ENCODE measurements around the gene NMUR1.
"Not testable (repeated sequence)": the region's sequence is repeated elsewhere in the genome, so short reads cannot be mapped to it uniquely, and the experiment has no call there.

Gene NMUR1

GRCh38 chr2:231573096-231573495 is 42.9 kb upstream of the NMUR1 start:
- Histone ChIP-seq H2AFZ (ENCODE audit: low read depth, low read length, severe bottlenecking) (no peak overlapping the region), H3K9ac (ENCODE audit: low read length) (no peak overlapping the region), H3K4me2 (ENCODE audit: low read depth, low read length, poor library complexity, severe bottlenecking) (no peak overlapping the region), H3K4me3 (ENCODE audit: insufficient read depth, low read length, poor library complexity, severe bottlenecking) (no peak overlapping the region), H4K20me1 (ENCODE audit: low read depth, low read length) (no peaks in the 10 kb centered on the region), H3K36me3 (ENCODE audit: low read length) (no peaks in the 10 kb centered on the region), H3K9me3 (ENCODE audit: insufficient read depth, low read length) (no peaks in the 10 kb centered on the region), H3F3A (ENCODE audit: insufficient read depth) (no peaks in the 10 kb centered on the region), H3K27ac (ENCODE audit: low read depth, low read length) (no peak overlapping the region), H3K27me3 (ENCODE audit: low read length) (no peaks in the 10 kb centered on the region), H3K9me2 (replicated peaks; ENCODE audit: insufficient read depth, low read length) (no peaks in the 10 kb centered on the region), H3K79me2 (ENCODE audit: insufficient read depth, low read length) (no peaks in the 10 kb centered on the region)
- TF ChIP-seq EZH2phosphoT487 (conservative IDR thresholded peaks at IDR 0.05; ENCODE audit: low read length) (no peak), CTCF (IDR thresholded peaks at IDR 0.05; ENCODE audit: insufficient read depth, low read length, poor library complexity, severe bottlenecking) (no peak)

DNA sequence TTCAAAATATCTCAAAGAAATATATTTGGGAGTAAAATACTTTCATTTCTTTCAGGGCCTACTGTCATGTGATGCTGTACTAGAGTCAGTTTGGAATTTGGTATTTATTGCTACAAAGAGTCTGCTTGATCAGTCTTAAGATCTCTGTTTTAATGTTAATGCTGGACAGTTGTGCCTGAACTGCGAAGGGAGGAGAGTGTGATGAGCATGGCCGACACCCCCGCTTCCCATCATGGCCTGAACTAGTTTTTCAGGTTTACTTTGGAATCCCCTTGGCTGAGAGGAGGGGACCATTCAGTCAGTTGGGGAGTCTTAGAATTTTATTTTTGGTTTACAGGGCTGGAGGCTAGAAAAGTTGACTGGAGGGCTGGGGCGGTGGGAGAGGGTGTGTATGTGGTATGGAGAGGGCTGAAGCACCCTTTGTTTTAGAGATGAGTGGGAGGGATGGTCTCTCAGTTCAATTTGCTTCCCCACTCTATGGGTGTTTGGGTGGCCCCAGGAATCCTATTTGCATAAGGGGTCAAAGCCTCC is 41.5 kb upstream of the NMUR1 start:
- H3K36me3 ChIP-seq (ENCODE audit: low read length): no peaks in the 10 kb centered on the region
- H3K27me3 ChIP-seq (ENCODE audit: low read length): no peaks in the 10 kb centered on the region
- no peak overlapping the region for H3K27ac ChIP-seq (ENCODE audit: low read depth, low read length)
- no peak overlapping the region for H3K4me3 ChIP-seq (ENCODE audit: insufficient read depth, low read length, poor library complexity, severe bottlenecking)
- no peaks in the 10 kb centered on the region for H4K20me1 ChIP-seq (ENCODE audit: low read depth, low read length)
- H3K9me3 ChIP-seq (ENCODE audit: insufficient read depth, low read length): no peaks in the 10 kb centered on the region
- H3K79me2 ChIP-seq (ENCODE audit: insufficient read depth, low read length): no peaks in the 10 kb centered on the region
- H3K4me2 ChIP-seq (ENCODE audit: low read depth, low read length, poor library complexity, severe bottlenecking): no peak overlapping the region
- no peaks in the 10 kb centered on the region for H3F3A ChIP-seq (ENCODE audit: insufficient read depth)
- no peak for TF ChIP-seq CTCF (IDR thresholded peaks at IDR 0.05; ENCODE audit: insufficient read depth, low read length, poor library complexity, severe bottlenecking)
- TF ChIP-seq EZH2phosphoT487 (conservative IDR thresholded peaks at IDR 0.05; ENCODE audit: low read length): no peak
- H2AFZ ChIP-seq (ENCODE audit: low read depth, low read length, severe bottlenecking): no peak overlapping the region
- no peaks in the 10 kb centered on the region for H3K9me2 ChIP-seq (replicated peaks; ENCODE audit: insufficient read depth, low read length)
- no peak overlapping the region for H3K9ac ChIP-seq (ENCODE audit: low read length)

GRCh38 chr2:231570915-231571314 is 40.7 kb upstream of the NMUR1 start:
- H3K79me2 ChIP-seq (ENCODE audit: insufficient read depth, low read length); H3K4me3 ChIP-seq (ENCODE audit: insufficient read depth, low read length, poor library complexity, severe bottlenecking); H3K27me3 ChIP-seq (ENCODE audit: low read length); H3K36me3 ChIP-seq (ENCODE audit: low read length); H3K9me2 ChIP-seq (replicated peaks; ENCODE audit: insufficient read depth, low read length); H3K9ac ChIP-seq (ENCODE audit: low read length); H3K27ac ChIP-seq (ENCODE audit: low read depth, low read length); H2AFZ ChIP-seq (ENCODE audit: low read depth, low read length, severe bottlenecking); H4K20me1 ChIP-seq (ENCODE audit: low read depth, low read length); H3K9me3 ChIP-seq (ENCODE audit: insufficient read depth, low read length); H3K4me2 ChIP-seq (ENCODE audit: low read depth, low read length, poor library complexity, severe bottlenecking); H3F3A ChIP-seq (ENCODE audit: insufficient read depth): not testable (repeated sequence)

DNA sequence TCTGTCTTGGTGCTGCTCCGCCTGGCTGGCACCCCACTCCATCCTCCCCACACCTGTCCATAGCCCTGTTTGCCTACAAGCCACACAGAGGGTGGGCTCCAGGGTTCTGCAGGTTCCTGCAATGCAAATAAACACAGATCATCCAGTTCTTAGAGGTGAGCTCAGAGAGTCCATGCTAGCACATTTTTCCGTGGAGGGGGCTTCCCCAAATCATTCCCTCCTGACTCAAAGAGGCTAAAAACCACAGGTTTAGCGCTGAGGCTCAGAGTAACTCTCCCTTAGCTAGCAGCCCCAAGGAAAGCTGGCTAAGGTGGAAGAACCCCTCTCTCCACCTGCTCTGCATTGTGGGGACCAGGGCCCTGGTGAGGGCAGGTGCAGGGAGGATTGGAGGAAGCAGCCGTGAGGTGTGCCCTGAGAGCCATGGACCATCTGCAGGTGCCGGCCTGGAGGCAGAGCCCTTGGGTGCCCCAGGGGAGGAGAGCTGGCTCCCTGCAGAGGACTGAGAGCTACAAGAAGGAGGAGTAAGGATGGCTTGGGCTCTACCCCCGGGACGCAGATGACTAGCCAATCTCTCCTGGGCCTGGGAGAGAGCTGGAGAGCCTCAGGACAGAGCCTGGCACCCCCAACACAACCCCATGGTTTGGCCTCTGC is 38.7 kb upstream of the NMUR1 start:
- H3K4me3 ChIP-seq (ENCODE audit: insufficient read depth, low read length, poor library complexity, severe bottlenecking): no peak overlapping the region
- H3K9me2 ChIP-seq (replicated peaks; ENCODE audit: insufficient read depth, low read length): no peaks in the 10 kb centered on the region
- no peaks in the 10 kb centered on the region for H4K20me1 ChIP-seq (ENCODE audit: low read depth, low read length)
- H3K9ac ChIP-seq (ENCODE audit: low read length): no peak overlapping the region
- H3K27ac ChIP-seq (ENCODE audit: low read depth, low read length): no peak overlapping the region
- H3F3A ChIP-seq (ENCODE audit: insufficient read depth): no peaks in the 10 kb centered on the region
- H3K36me3 ChIP-seq (ENCODE audit: low read length): no peaks in the 10 kb centered on the region
- H3K79me2 ChIP-seq (ENCODE audit: insufficient read depth, low read length): no peaks in the 10 kb centered on the region
- no peaks in the 10 kb centered on the region for H3K27me3 ChIP-seq (ENCODE audit: low read length)
- no peaks in the 10 kb centered on the region for H3K9me3 ChIP-seq (ENCODE audit: insufficient read depth, low read length)
- H3K4me2 ChIP-seq (ENCODE audit: low read depth, low read length, poor library complexity, severe bottlenecking): no peak overlapping the region
- no peak for TF ChIP-seq EZH2phosphoT487 (conservative IDR thresholded peaks at IDR 0.05; ENCODE audit: low read length)
- no peak for TF ChIP-seq CTCF (IDR thresholded peaks at IDR 0.05; ENCODE audit: insufficient read depth, low read length, poor library complexity, severe bottlenecking)
- no peak overlapping the region for H2AFZ ChIP-seq (ENCODE audit: low read depth, low read length, severe bottlenecking)

Measured in SU-DHL-6 (cell line).